ENCODE data around the gene RAB24.

Gene RAB24

GRCh38 chr5:177302354-177303110 lies 987 bp downstream of the RAB24 start:
- peaks cover 7% of the 10 kb centered on the region for H3K27me3 ChIP-seq (ENCODE audit: control insufficient read depth, insufficient read depth, low read length, poor library complexity, severe bottlenecking)
- H3K36me3 ChIP-seq (ENCODE audit: control insufficient read depth, insufficient read depth, low read length), result peaks cover 20% of the 10 kb centered on the region
- H3K9me3 ChIP-seq (ENCODE audit: control insufficient read depth, low read length), result no peaks in the 10 kb centered on the region
- peak overlapping the region; percentile 94 for H3K4me3 ChIP-seq (ENCODE audit: insufficient read depth, low read depth, low read length)
- WGBS, 2 experiments, result 49 to 50% methylated on average over 24 of the region's 24 CpGs
- no peak overlapping the region for H3K27ac ChIP-seq (ENCODE audit: insufficient read depth, low read depth, low read length, poor library complexity, severe bottlenecking)
- H3K4me1 ChIP-seq (ENCODE audit: control insufficient read depth, insufficient read depth, low read length), result peaks cover 6% of the 10 kb centered on the region

GRCh38 chr5:177301503-177302165 lies 1.9 kb downstream of the RAB24 start:
- peaks cover 7% of the 10 kb centered on the region for H3K27me3 ChIP-seq (ENCODE audit: control insufficient read depth, insufficient read depth, low read length, poor library complexity, severe bottlenecking)
- peaks cover 6% of the 10 kb centered on the region for H3K4me1 ChIP-seq (ENCODE audit: control insufficient read depth, insufficient read depth, low read length)
- peaks cover 14% of the 10 kb centered on the region for H3K36me3 ChIP-seq (ENCODE audit: control insufficient read depth, insufficient read depth, low read length)
- no peak overlapping the region for H3K27ac ChIP-seq (ENCODE audit: insufficient read depth, low read depth, low read length, poor library complexity, severe bottlenecking)
- WGBS, 2 experiments, result 93 to 94% methylated on average over 7 of the region's 7 CpGs
- H3K4me3 ChIP-seq (ENCODE audit: insufficient read depth, low read depth, low read length), result no peak overlapping the region
- no peaks in the 10 kb centered on the region for H3K9me3 ChIP-seq (ENCODE audit: control insufficient read depth, low read length)

- Histone ChIP-seq H3K27ac (ENCODE audit: insufficient read depth, low read depth, low read length, poor library complexity, severe bottlenecking) (no peak overlapping the region), H3K27me3 (ENCODE audit: control insufficient read depth, insufficient read depth, low read length, poor library complexity, severe bottlenecking) (peaks cover 7% of the 10 kb centered on the region), H3K36me3 (ENCODE audit: control insufficient read depth, insufficient read depth, low read length) (peaks cover 14% of the 10 kb centered on the region), H3K4me1 (ENCODE audit: control insufficient read depth, insufficient read depth, low read length) (peaks cover 6% of the 10 kb centered on the region), H3K4me3 (ENCODE audit: insufficient read depth, low read depth, low read length) (no peak overlapping the region), H3K9me3 (ENCODE audit: control insufficient read depth, low read length) (no peaks in the 10 kb centered on the region)
- WGBS, 2 experiments, result 88 to 94% methylated on average over 2 of the region's 2 CpGs
These were observed 2.6 kb downstream of the RAB24 start for GRCh38 chr5:177300951-177301350.

- peaks cover 15% of the 10 kb centered on the region for H3K36me3 ChIP-seq (ENCODE audit: control insufficient read depth, insufficient read depth, low read length)
- H3K4me1 ChIP-seq (ENCODE audit: control insufficient read depth, insufficient read depth, low read length), result peaks cover 6% of the 10 kb centered on the region
- no peak overlapping the region for H3K4me3 ChIP-seq (ENCODE audit: insufficient read depth, low read depth, low read length)
- H3K9me3 ChIP-seq (ENCODE audit: control insufficient read depth, low read length), result no peaks in the 10 kb centered on the region
- 64 to 71% methylated on average over 4 of the region's 4 CpGs for WGBS, 2 experiments
- H3K27ac ChIP-seq (ENCODE audit: insufficient read depth, low read depth, low read length, poor library complexity, severe bottlenecking), result no peak overlapping the region
- H3K27me3 ChIP-seq (ENCODE audit: control insufficient read depth, insufficient read depth, low read length, poor library complexity, severe bottlenecking), result peaks cover 7% of the 10 kb centered on the region
These were observed 3.2 kb downstream of the RAB24 start for GRCh38 chr5:177300236-177300880.

- Histone ChIP-seq H3K27ac (ENCODE audit: insufficient read depth, low read depth, low read length, poor library complexity, severe bottlenecking) (no peak overlapping the region), H3K4me1 (ENCODE audit: control insufficient read depth, insufficient read depth, low read length) (peaks cover 6% of the 10 kb centered on the region), H3K4me3 (ENCODE audit: insufficient read depth, low read depth, low read length) (no peak overlapping the region), H3K27me3 (ENCODE audit: control insufficient read depth, insufficient read depth, low read length, poor library complexity, severe bottlenecking) (peaks cover 7% of the 10 kb centered on the region), H3K36me3 (ENCODE audit: control insufficient read depth, insufficient read depth, low read length) (peaks cover 21% of the 10 kb centered on the region), H3K9me3 (ENCODE audit: control insufficient read depth, low read length) (no peaks in the 10 kb centered on the region)
- WGBS, 2 experiments, result 92 to 93% methylated on average over 9 of the region's 9 CpGs
These were observed 3.8 kb downstream of the RAB24 start for GRCh38 chr5:177299697-177300096.

GRCh38 chr5:177297922-177298321 lies 5.6 kb downstream of the RAB24 start:
- WGBS, 2 experiments, result 82 to 84% methylated on average over 2 of the region's 2 CpGs
- peaks cover 3% of the 10 kb centered on the region for H3K27me3 ChIP-seq (ENCODE audit: control insufficient read depth, insufficient read depth, low read length, poor library complexity, severe bottlenecking)

GRCh38 chr5:177296581-177296980 lies 6.9 kb downstream of the RAB24 start:
- Histone ChIP-seq H3K4me3 (ENCODE audit: insufficient read depth, low read depth, low read length) (no peak overlapping the region), H3K4me1 (ENCODE audit: control insufficient read depth, insufficient read depth, low read length) (peaks cover 6% of the 10 kb centered on the region), H3K36me3 (ENCODE audit: control insufficient read depth, insufficient read depth, low read length) (peaks cover 49% of the 10 kb centered on the region), H3K27me3 (ENCODE audit: control insufficient read depth, insufficient read depth, low read length, poor library complexity, severe bottlenecking) (no peaks in the 10 kb centered on the region), H3K27ac (ENCODE audit: insufficient read depth, low read depth, low read length, poor library complexity, severe bottlenecking) (no peak overlapping the region), H3K9me3 (ENCODE audit: control insufficient read depth, low read length) (no peaks in the 10 kb centered on the region)
- WGBS, 2 experiments, result 91 to 93% methylated on average over 4 of the region's 4 CpGs

More at GRCh38 chr5:177297922-177298321, 5.6 kb downstream of the RAB24 start:
- H3K4me1 ChIP-seq (ENCODE audit: control insufficient read depth, insufficient read depth, low read length), result peaks cover 6% of the 10 kb centered on the region
- peaks cover 37% of the 10 kb centered on the region for H3K36me3 ChIP-seq (ENCODE audit: control insufficient read depth, insufficient read depth, low read length)
- H3K27ac ChIP-seq (ENCODE audit: insufficient read depth, low read depth, low read length, poor library complexity, severe bottlenecking), result no peak overlapping the region
- H3K9me3 ChIP-seq (ENCODE audit: control insufficient read depth, low read length), result no peaks in the 10 kb centered on the region
- no peak overlapping the region for H3K4me3 ChIP-seq (ENCODE audit: insufficient read depth, low read depth, low read length)

GRCh38 chr5:177295924-177296323 lies 7.6 kb downstream of the RAB24 start:
- H3K9me3 ChIP-seq (ENCODE audit: control insufficient read depth, low read length), result no peaks in the 10 kb centered on the region
- H3K4me3 ChIP-seq (ENCODE audit: insufficient read depth, low read depth, low read length), result no peak overlapping the region
- peaks cover 49% of the 10 kb centered on the region for H3K36me3 ChIP-seq (ENCODE audit: control insufficient read depth, insufficient read depth, low read length)
- peaks cover 6% of the 10 kb centered on the region for H3K4me1 ChIP-seq (ENCODE audit: control insufficient read depth, insufficient read depth, low read length)
- no peaks in the 10 kb centered on the region for H3K27me3 ChIP-seq (ENCODE audit: control insufficient read depth, insufficient read depth, low read length, poor library complexity, severe bottlenecking)
- H3K27ac ChIP-seq (ENCODE audit: insufficient read depth, low read depth, low read length, poor library complexity, severe bottlenecking), result no peak overlapping the region
- 96 to 97% methylated on average over 9 of the region's 9 CpGs for WGBS, 2 experiments

GRCh38 chr5:177294632-177295031 lies 8.9 kb downstream of the RAB24 start:
- Histone ChIP-seq H3K9me3 (ENCODE audit: control insufficient read depth, low read length) (no peaks in the 10 kb centered on the region), H3K27me3 (ENCODE audit: control insufficient read depth, insufficient read depth, low read length, poor library complexity, severe bottlenecking) (no peaks in the 10 kb centered on the region), H3K4me3 (ENCODE audit: insufficient read depth, low read depth, low read length) (no peak overlapping the region), H3K27ac (ENCODE audit: insufficient read depth, low read depth, low read length, poor library complexity, severe bottlenecking) (no peak overlapping the region), H3K4me1 (ENCODE audit: control insufficient read depth, insufficient read depth, low read length) (peaks cover 6% of the 10 kb centered on the region), H3K36me3 (ENCODE audit: control insufficient read depth, insufficient read depth, low read length) (peaks cover 49% of the 10 kb centered on the region)
- 92 to 96% methylated on average over 3 of the region's 3 CpGs for WGBS, 2 experiments

All from ectodermal cell (in vitro differentiated cells).